Measurements from ENCODE around the gene CXCR5. TPM values are rescaled to one million over a fixed set of nuclear protein-coding genes. Genes with fewer than 3 reads are reported as not detected.

CXCR5 gene

GRCh38 chr11:118939953-118940598 lies 56.4 kb downstream of the CXCR5 start:
- Histone ChIP-seq H3K4me1 (ENCODE audit: control insufficient read depth, insufficient read depth, low read length) (peaks cover 6% of the 10 kb centered on the region), H3K36me3 (ENCODE audit: insufficient read depth, low read length) (no peaks in the 10 kb centered on the region), H3K9me3 (replicated peaks; ENCODE audit: low read length) (no peaks in the 10 kb centered on the region), H3K9ac (ENCODE audit: low read depth, low read length) (no peak overlapping the region), H3K4me3 (ENCODE audit: low read length) (no peak overlapping the region), H3K4me2 (ENCODE audit: low read length) (no peak overlapping the region), H3K27me3 (ENCODE audit: control insufficient read depth, insufficient read depth, low read length) (peaks cover 20% of the 10 kb centered on the region)

GRCh38 chr11:118947091-118947490 lies 63.4 kb downstream of the CXCR5 start:
- peaks cover 44% of the 10 kb centered on the region for H3K27me3 ChIP-seq (ENCODE audit: control insufficient read depth, insufficient read depth, low read length)
- no peaks in the 10 kb centered on the region for H3K4me1 ChIP-seq (ENCODE audit: control insufficient read depth, insufficient read depth, low read length)
- H3K4me2 ChIP-seq (ENCODE audit: low read length): no peak overlapping the region
- H3K9me3 ChIP-seq (replicated peaks; ENCODE audit: low read length): no peaks in the 10 kb centered on the region
- no peaks in the 10 kb centered on the region for H3K36me3 ChIP-seq (ENCODE audit: insufficient read depth, low read length)
- H3K4me3 ChIP-seq (ENCODE audit: low read length): no peak overlapping the region
- H3K9ac ChIP-seq (ENCODE audit: low read depth, low read length): no peak overlapping the region

Small RNA genes within 50 kb of the gene (small RNA-seq; reads per million reads assigned to genes)
- gene MIR4492 (not detected), gene RF00019 (not detected), gene RN7SL688P (not detected)
